Spleen (tissue), 7 donors: ENCODE results near the gene KLF13.

Source experiments
- POLR2A ChIP-seq, 3 donors: fragments of 450-650 bp; IDR thresholded peaks; one replicate each; pipeline ENCODE4 v1.5.1; 2017; ENCODE audit warnings: antibody characterized with exemption in 3 of 3, mild to moderate bottlenecking in 1 of 3
- POLR2AphosphoS5 ChIP-seq, 3 donors: sonication (generic); formaldehyde crosslinking; IDR thresholded peaks; one replicate each; pipeline ENCODE4 v1.5.1; 2017; ENCODE audit warnings: antibody characterized with exemption in 3 of 3
- TF ChIP-seq, protein P1 (sequence below), 11 experiments: fragments of 200-600 bp in 7 of 11; fragments of 450-650 bp in 4 of 11; sonication (generic) in 4 of 11; IDR thresholded peaks in 8 of 11; conservative IDR thresholded peaks in 3 of 11; 1 replicate in 7 of 11; 2 replicates in 4 of 11; pipeline versions ENCODE4 v1.4.0 to v1.8.0; 2016 to 2021; ENCODE audit warnings: antibody characterized with exemption in 11 of 11, inconsistent platforms in 4 of 11, mild to moderate bottlenecking in 1 of 11
- donor health status: DM: no; HTN: no; CAD: no; lungs with moderate emphysema.
- donor health status: DM: no; HTN: no; CAD: no.
- donor health status: DM: no; HTN: no; CAD: no.

DNA sequence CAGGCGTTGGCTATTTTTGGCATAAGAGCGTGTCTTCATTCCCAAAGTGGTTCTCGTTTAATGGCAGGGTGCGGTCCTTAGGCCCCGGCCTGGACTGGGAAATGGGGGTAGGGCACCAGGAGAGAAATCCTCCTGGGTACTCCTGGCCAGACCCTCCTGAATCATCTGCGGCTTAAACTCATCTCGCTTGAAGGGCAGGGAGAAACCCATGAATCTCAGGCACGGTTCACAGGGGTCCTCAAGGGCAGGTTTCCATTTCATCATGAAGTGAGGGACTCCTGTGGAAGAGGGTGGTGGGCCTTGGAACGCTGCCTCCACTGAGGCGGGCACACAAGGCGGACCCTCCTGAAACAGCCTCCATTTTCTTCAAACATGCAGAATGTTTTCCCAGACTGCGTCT, 48.4 kb downstream of the KLF13 start:
- TF ChIP-seq POLR2A (IDR thresholded peaks at IDR 0.05) (no peak), POLR2AphosphoS5 (IDR thresholded peaks at IDR 0.05) (no peak)
- TF ChIP-seq, protein P1, sequence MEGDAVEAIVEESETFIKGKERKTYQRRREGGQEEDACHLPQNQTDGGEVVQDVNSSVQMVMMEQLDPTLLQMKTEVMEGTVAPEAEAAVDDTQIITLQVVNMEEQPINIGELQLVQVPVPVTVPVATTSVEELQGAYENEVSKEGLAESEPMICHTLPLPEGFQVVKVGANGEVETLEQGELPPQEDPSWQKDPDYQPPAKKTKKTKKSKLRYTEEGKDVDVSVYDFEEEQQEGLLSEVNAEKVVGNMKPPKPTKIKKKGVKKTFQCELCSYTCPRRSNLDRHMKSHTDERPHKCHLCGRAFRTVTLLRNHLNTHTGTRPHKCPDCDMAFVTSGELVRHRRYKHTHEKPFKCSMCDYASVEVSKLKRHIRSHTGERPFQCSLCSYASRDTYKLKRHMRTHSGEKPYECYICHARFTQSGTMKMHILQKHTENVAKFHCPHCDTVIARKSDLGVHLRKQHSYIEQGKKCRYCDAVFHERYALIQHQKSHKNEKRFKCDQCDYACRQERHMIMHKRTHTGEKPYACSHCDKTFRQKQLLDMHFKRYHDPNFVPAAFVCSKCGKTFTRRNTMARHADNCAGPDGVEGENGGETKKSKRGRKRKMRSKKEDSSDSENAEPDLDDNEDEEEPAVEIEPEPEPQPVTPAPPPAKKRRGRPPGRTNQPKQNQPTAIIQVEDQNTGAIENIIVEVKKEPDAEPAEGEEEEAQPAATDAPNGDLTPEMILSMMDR (IDR thresholded peaks at IDR 0.05 in 8 of 11, conservative IDR thresholded peaks at IDR 0.05 in 3 of 11) = no peak
